GM21526 (cell line): ENCODE data around the gene TMEM272.
"Not testable (repeated sequence)": the region's sequence is repeated elsewhere in the genome, so short reads cannot be mapped to it uniquely, and the experiment has no call there.

Source experiments
- ATAC-seq: cut with Tn5 transposase; IDR thresholded peaks from one replicate; pipeline ENCODE4 v1.9.1; 2021; ENCODE audit warnings: moderate library complexity; ENCODE audit not compliant: unreplicated experiment, low FRiP score

The TMEM272 gene

GRCh38 chr13:51826606-51827005 is 18.4 kb downstream of the TMEM272 start:
- no peak for ATAC-seq

- ATAC-seq = no peak
Measured at GRCh38 chr13:51825681-51826254, 19.2 kb downstream of the TMEM272 start.

GRCh38 chr13:51825165-51825592 is 19.8 kb downstream of the TMEM272 start:
- no peak for ATAC-seq

GRCh38 chr13:51824712-51825111 is 20.3 kb downstream of the TMEM272 start:
- ATAC-seq = not testable (repeated sequence)

GRCh38 chr13:51823863-51824262 is 21.1 kb downstream of the TMEM272 start:
- ATAC-seq = no peak

- ATAC-seq = no peak
Measured at GRCh38 chr13:51823359-51823758, 21.6 kb downstream of the TMEM272 start.

- ATAC-seq = no peak
Measured at GRCh38 chr13:51822106-51822815, 22.7 kb downstream of the TMEM272 start.

GRCh38 chr13:51821606-51822005 is 23.4 kb downstream of the TMEM272 start:
- no peak for ATAC-seq

- ATAC-seq = no peak
Measured at GRCh38 chr13:51820016-51820597, 24.9 kb downstream of the TMEM272 start.

GRCh38 chr13:51819544-51819943 is 25.4 kb downstream of the TMEM272 start:
- ATAC-seq = no peak

GRCh38 chr13:51818781-51819511 is 26.0 kb downstream of the TMEM272 start:
- no peak for ATAC-seq

GRCh38 chr13:51818276-51818675 is 26.7 kb downstream of the TMEM272 start:
- ATAC-seq = no peak

- no peak for ATAC-seq
Measured at GRCh38 chr13:51817717-51818116, 27.3 kb downstream of the TMEM272 start.

GRCh38 chr13:51816604-51817249 is 28.2 kb downstream of the TMEM272 start:
- ATAC-seq = no peak

- no peak for ATAC-seq
Measured at GRCh38 chr13:51815848-51816247, 29.1 kb downstream of the TMEM272 start.

- peak; percentile 77 for ATAC-seq
Measured at GRCh38 chr13:51814825-51815650, 29.9 kb downstream of the TMEM272 start.

GRCh38 chr13:51814071-51814470 is 30.9 kb downstream of the TMEM272 start:
- no peak for ATAC-seq

- no peak for ATAC-seq
Measured at GRCh38 chr13:51811920-51812451, 33.0 kb downstream of the TMEM272 start.

GRCh38 chr13:51811046-51811445 is 33.9 kb downstream of the TMEM272 start:
- no peak for ATAC-seq

- no peak for ATAC-seq
Measured at GRCh38 chr13:51808811-51809210, 36.2 kb downstream of the TMEM272 start.
